ENCODE data around the gene RIC8B.
"Not testable (repeated sequence)": the region's sequence is repeated elsewhere in the genome, so short reads cannot be mapped to it uniquely, and the experiment has no call there.

Gene RIC8B

GRCh38 chr12:106774005-106774807 lies at the start of gene RIC8B:
RIC8B (plus strand) TSS chr12:106774682; CDS start chr12:106774746, 64 bp downstream.
- DNase-seq: peak; percentile 80

GRCh38 chr12:106724934-106725333 lies 49.5 kb upstream of the RIC8B start:
- no peak for DNase-seq

- not testable (repeated sequence) for DNase-seq
Observed at GRCh38 chr12:106726603-106727202, 47.8 kb upstream of the RIC8B start.

- no peak for DNase-seq
Observed at GRCh38 chr12:106729611-106730010, 44.9 kb upstream of the RIC8B start.

- DNase-seq: no peak
Observed at GRCh38 chr12:106732890-106733289, 41.6 kb upstream of the RIC8B start.

GRCh38 chr12:106733660-106734059 lies 40.8 kb upstream of the RIC8B start:
- DNase-seq: no peak

GRCh38 chr12:106736051-106736957 lies 38.2 kb upstream of the RIC8B start:
- DNase-seq: no peak

- no peak for DNase-seq
Observed at GRCh38 chr12:106739318-106739717, 35.2 kb upstream of the RIC8B start.

GRCh38 chr12:106739815-106740530 lies 34.5 kb upstream of the RIC8B start:
- no peak for DNase-seq

- no peak for DNase-seq
Observed at GRCh38 chr12:106740818-106741217, 33.7 kb upstream of the RIC8B start.

- no peak for DNase-seq
Observed at GRCh38 chr12:106741247-106741646, 33.2 kb upstream of the RIC8B start.

GRCh38 chr12:106743270-106743988 lies 31.1 kb upstream of the RIC8B start:
- no peak for DNase-seq

- DNase-seq: no peak
Observed at GRCh38 chr12:106744600-106744999, 29.9 kb upstream of the RIC8B start.

GRCh38 chr12:106745181-106745745 lies 29.2 kb upstream of the RIC8B start:
- DNase-seq: no peak

GRCh38 chr12:106747973-106748436 lies 26.5 kb upstream of the RIC8B start:
- DNase-seq: no peak

GRCh38 chr12:106750524-106750923 lies 24.0 kb upstream of the RIC8B start:
- no peak for DNase-seq

GRCh38 chr12:106753526-106753925 lies 21.0 kb upstream of the RIC8B start:
- DNase-seq: peak; percentile 63

GRCh38 chr12:106754331-106754730 lies 20.2 kb upstream of the RIC8B start:
- no peak for DNase-seq

- DNase-seq: no peak
Observed at GRCh38 chr12:106757623-106758348, 16.7 kb upstream of the RIC8B start.

GRCh38 chr12:106758349-106759110 lies 16.0 kb upstream of the RIC8B start:
- no peak for DNase-seq
